ENCODE data around the gene SHKBP1. TPM values are rescaled to one million over a fixed set of nuclear protein-coding genes. Genes with fewer than 3 reads are reported as not detected.

SHKBP1 gene
- polyA plus RNA-seq, 1 experiment: 42.5 TPM

DNA sequence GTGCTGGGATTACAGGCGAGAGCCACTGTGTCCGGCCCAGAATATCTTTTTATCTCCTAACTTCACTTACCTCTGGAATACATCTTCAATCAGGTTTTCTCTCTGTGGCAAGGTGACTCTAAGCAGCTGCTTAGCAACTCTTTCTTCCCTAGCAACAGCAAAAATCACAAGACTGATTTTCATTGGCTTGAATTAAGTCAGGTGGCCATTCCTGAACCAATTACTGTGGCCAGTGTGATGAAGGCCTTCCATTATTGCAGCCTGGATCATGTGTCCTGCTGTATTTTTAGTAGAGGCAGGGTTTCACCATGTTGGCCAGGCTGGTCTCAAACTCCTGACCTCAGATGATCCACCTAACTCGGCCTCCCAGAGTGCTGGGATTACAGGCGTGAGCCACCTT, 15.5 kb downstream of the SHKBP1 start:
- ChIA-PET POLR2A (no interaction called here), CTCF (no interaction called here)
- H3K9me3 ChIP-seq (ENCODE audit: control insufficient read depth, insufficient read depth, low read length): no peaks in the 10 kb centered on the region; the same call in none of the 2 replicates
- no peak overlapping the region for H3K27ac ChIP-seq (ENCODE audit: low read depth, low read length)
- TF ChIP-seq, protein P1, sequence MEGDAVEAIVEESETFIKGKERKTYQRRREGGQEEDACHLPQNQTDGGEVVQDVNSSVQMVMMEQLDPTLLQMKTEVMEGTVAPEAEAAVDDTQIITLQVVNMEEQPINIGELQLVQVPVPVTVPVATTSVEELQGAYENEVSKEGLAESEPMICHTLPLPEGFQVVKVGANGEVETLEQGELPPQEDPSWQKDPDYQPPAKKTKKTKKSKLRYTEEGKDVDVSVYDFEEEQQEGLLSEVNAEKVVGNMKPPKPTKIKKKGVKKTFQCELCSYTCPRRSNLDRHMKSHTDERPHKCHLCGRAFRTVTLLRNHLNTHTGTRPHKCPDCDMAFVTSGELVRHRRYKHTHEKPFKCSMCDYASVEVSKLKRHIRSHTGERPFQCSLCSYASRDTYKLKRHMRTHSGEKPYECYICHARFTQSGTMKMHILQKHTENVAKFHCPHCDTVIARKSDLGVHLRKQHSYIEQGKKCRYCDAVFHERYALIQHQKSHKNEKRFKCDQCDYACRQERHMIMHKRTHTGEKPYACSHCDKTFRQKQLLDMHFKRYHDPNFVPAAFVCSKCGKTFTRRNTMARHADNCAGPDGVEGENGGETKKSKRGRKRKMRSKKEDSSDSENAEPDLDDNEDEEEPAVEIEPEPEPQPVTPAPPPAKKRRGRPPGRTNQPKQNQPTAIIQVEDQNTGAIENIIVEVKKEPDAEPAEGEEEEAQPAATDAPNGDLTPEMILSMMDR (IDR thresholded peaks at IDR 0.05; ENCODE audit: low read depth, low read length): no peak
- no peak overlapping the region for H3K4me3 ChIP-seq (ENCODE audit: low read depth, low read length)
- H3K27me3 ChIP-seq (ENCODE audit: control insufficient read depth, insufficient read depth, low read length): no peaks in the 10 kb centered on the region
- DNase-seq (ENCODE audit: low read depth, low spot score): no peak

- ChIA-PET CTCF (interaction anchor here (0.8 to 2.0 kb wide), 5 partner anchors 41 to 71 kb away, joined by 3 to 5 read pairs (median 4); no protein-coding TSS in a partner anchor), POLR2A (interaction anchor here (0.6 to 1.4 kb wide), 3 partner anchors 9 to 19 kb away, joined by 3 to 5 read pairs (median 4); no protein-coding TSS in a partner anchor)
- Histone ChIP-seq H3K27me3 (ENCODE audit: control insufficient read depth, insufficient read depth, low read length) (no peaks in the 10 kb centered on the region), H3K27ac (ENCODE audit: low read depth, low read length) (peak overlapping the region; percentile 47), H3K4me3 (ENCODE audit: low read depth, low read length) (no peak overlapping the region), H3K9me3 (ENCODE audit: control insufficient read depth, insufficient read depth, low read length) (no peaks in the 10 kb centered on the region; the same call in 1 of the 2 replicates)
- no peak for DNase-seq (ENCODE audit: low read depth, low spot score)
- TF ChIP-seq, protein P1 (IDR thresholded peaks at IDR 0.05; ENCODE audit: low read depth, low read length): no peak
These were observed 17.6 kb downstream of the SHKBP1 start for GRCh38 chr19:40594255-40594654.

DNA sequence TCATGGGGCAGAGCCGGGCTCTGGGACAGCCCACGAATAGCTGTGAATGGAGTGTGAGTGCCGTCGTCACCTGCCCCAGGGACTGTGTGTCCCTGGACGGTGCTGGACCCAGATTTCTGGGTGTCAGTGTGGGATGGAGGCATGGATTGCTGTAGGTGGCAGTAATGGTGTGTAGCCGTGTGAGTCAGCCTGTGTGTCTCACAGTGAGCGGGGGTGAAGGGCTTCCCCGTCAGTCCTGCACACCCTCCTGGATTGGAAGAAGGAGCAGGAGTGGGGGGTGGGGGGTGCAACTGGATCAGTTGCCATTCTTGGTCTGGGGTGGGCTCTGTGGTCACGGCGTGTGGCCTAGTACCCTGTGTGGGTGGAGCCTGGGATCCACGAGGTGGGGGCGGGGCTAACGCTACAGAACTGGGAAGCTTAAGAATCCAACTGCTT, 18.0 kb downstream of the SHKBP1 start:
- Histone ChIP-seq H3K4me3 (ENCODE audit: low read depth, low read length) (no peak overlapping the region), H3K9me3 (ENCODE audit: control insufficient read depth, insufficient read depth, low read length) (no peaks in the 10 kb centered on the region; the same call in 1 of the 2 replicates), H3K27ac (ENCODE audit: low read depth, low read length) (peak overlapping the region; percentile 47), H3K27me3 (ENCODE audit: control insufficient read depth, insufficient read depth, low read length) (no peaks in the 10 kb centered on the region)
- TF ChIP-seq, protein P1 (IDR thresholded peaks at IDR 0.05; ENCODE audit: low read depth, low read length): peak; percentile 29
- no peak for DNase-seq (ENCODE audit: low read depth, low spot score)
- ChIA-PET POLR2A (interaction anchor here (1.4 kb wide), 1 partner anchor 9 kb away, joined by 3 read pairs; no protein-coding TSS in a partner anchor), CTCF (interaction anchor here (0.5 to 2.0 kb wide), 6 partner anchors 40 to 174 kb away, joined by 3 to 5 read pairs (median 4); no protein-coding TSS in a partner anchor)

DNA sequence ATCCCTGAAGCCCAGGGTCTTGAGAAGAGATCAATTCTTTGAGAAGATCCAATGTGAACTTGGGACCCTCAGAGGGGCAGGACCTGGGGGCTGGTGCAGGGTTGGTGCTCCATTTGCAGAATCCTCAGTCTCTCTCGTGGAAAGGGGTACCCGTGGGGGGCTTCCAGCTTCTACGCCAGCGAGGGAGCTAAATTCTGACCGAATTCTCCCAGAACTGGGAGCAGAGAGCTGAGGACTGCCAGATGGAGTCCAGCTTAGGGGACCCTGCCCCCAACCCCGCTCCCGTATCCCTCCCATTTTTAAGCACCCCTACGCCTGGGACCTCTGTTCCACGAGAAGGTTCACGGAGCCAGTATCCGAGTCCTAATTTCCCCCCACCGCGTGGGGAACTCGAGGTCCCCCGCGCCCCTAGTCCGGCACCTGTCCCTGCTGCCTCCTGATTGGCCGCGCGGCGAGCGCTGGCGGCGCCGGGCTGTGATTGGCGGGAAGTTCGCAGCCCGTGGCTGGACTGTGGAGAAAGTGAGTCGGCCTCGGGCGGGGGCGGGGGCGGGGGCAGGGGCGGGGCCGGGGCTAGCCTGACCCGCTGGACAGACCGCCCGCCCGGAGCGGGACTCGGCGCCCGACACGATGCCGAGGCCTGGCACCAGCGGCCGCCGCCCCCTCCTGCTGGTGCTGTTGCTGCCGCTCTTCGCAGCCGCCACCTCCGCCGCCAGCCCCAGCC, 20.1 kb downstream of the SHKBP1 start:
- H3K4me3 ChIP-seq (ENCODE audit: low read depth, low read length): peak overlapping the region; percentile 69
- no peaks in the 10 kb centered on the region for H3K27me3 ChIP-seq (ENCODE audit: control insufficient read depth, insufficient read depth, low read length)
- H3K27ac ChIP-seq (ENCODE audit: low read depth, low read length): no peak overlapping the region
- TF ChIP-seq, protein P1 (IDR thresholded peaks at IDR 0.05; ENCODE audit: low read depth, low read length): no peak
- no peak for DNase-seq (ENCODE audit: low read depth, low spot score)
- ChIA-PET CTCF (interaction anchor here (1.0 to 1.8 kb wide), 3 partner anchors 48 to 292 kb away, joined by 3 to 7 read pairs (median 4); no protein-coding TSS in a partner anchor), POLR2A (no interaction called here)
- H3K9me3 ChIP-seq (ENCODE audit: control insufficient read depth, insufficient read depth, low read length): no peaks in the 10 kb centered on the region

DNA sequence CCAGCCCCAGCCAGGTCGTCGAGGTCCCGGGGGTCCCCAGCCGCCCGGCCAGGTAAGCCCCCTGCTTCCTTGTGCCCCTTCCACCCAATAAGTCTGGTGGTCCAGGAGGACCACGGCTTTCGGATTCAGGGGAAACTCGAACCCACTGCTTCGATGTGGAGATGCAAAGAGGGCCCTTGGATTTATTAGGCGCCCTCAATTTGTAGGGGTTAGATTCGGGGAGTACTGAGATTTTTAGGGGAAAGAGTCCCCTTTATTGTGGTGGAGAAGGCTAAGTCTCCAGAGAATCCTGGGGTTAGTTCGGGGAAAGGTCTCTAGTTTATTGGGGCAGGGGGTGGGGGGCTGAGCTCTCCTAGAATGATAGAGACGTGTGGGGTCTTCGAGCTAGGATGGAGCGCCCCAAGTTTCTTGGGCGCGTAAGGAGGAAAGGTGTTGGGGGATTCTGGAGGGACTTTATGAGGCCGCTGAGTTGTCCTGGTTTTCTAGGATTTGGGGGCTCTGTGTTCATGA, 20.7 kb downstream of the SHKBP1 start:
- Histone ChIP-seq H3K9me3 (ENCODE audit: control insufficient read depth, insufficient read depth, low read length) (no peaks in the 10 kb centered on the region), H3K27me3 (ENCODE audit: control insufficient read depth, insufficient read depth, low read length) (no peaks in the 10 kb centered on the region), H3K4me3 (ENCODE audit: low read depth, low read length) (peak overlapping the region; percentile 69), H3K27ac (ENCODE audit: low read depth, low read length) (no peak overlapping the region)
- ChIA-PET POLR2A (no interaction called here), CTCF (interaction anchor here (1.1 to 1.3 kb wide), 2 partner anchors 66 to 292 kb away, joined by 3 read pairs; no protein-coding TSS in a partner anchor)
- DNase-seq (ENCODE audit: low read depth, low spot score): no peak
- TF ChIP-seq, protein P1 (IDR thresholded peaks at IDR 0.05; ENCODE audit: low read depth, low read length): no peak

All from AG04450 (cell line).